GM12878 (cell line): ENCODE measurements around the gene FREM2. TPM values are rescaled to one million over a fixed set of nuclear protein-coding genes. Genes with fewer than 3 reads are reported as not detected.

Source experiments
- ATAC-seq: fragments of 200-7000 bp; cut with Tn5 transposase; 3 replicates; pipeline ENCODE4 v1.9.1; 2020; ENCODE audit warnings: mild to moderate bottlenecking, moderate library complexity
- BruUV-seq: library from RNA; stranded (reverse); fragments of 400-500 nt; replicated peaks from 2 replicates; lab custom pipeline; 2021; lab: Mats Ljungman, UMichigan
- CTCF ChIA-PET: fragments of 300-600 bp; sonication (Branson Sonifier 250); formaldehyde crosslinking; extraction: SDS; loops from one replicate; lab custom pipeline; 2021; ENCODE audit warnings: inconsistent platforms; lab: Yijun Ruan, JAX
- POLR2A ChIA-PET: fragments of 350-600 bp; formaldehyde crosslinking; extraction: SDS; loops from one replicate; lab custom pipeline; 2021; ENCODE audit warnings: inconsistent platforms; lab: Charles Lee
- RAD21 ChIA-PET: fragments of 300-600 bp; sonication (Branson Sonifier 250); formaldehyde crosslinking; loops from one replicate; lab custom pipeline; 2023; ENCODE audit warnings: antibody characterized with exemption; ENCODE audit not compliant: unreplicated experiment; lab: Charles Lee
- SMC1A ChIA-PET: fragments of 300-600 bp; sonication (Branson Sonifier 250); formaldehyde crosslinking; loops from one replicate; lab custom pipeline; 2023; ENCODE audit not compliant: unreplicated experiment, uncharacterized antibody; lab: Charles Lee
- DNase-seq: peaks from one replicate; pipeline ENCODE4 v3.0.0-alpha.2; 2011; ENCODE audit warnings: low read depth, low spot score
- FAIRE-seq: peaks from 3 replicates; lab custom pipeline; 2011; peaks lifted over from hg19 to GRCh38; lab: Jason Lieb, UNC
- H2AFZ ChIP-seq: 2 replicates; pipeline ENCODE4 v1.6.0; 2011; ENCODE audit warnings: low read depth, low read length, control low read depth; ENCODE audit not compliant: control insufficient read depth
- H3K27ac ChIP-seq: 2 replicates; pipeline ENCODE4 v1.5.1; 2011; ENCODE audit warnings: control low read depth; ENCODE audit not compliant: control insufficient read depth, insufficient read depth
- H3K27me3 ChIP-seq, 2 experiments: replicated peaks in 1 of 2; 2 replicates each; pipeline versions ENCODE4 v1.6.0 to v1.6.1; 2011; ENCODE audit warnings: low read length in 1 of 2; ENCODE audit not compliant: control insufficient read depth in 2 of 2, insufficient read depth in 2 of 2
- H3K36me3 ChIP-seq, 2 experiments: 2 replicates each; pipeline ENCODE4 v1.5.1; 2011; ENCODE audit warnings: low read length in 1 of 2; ENCODE audit not compliant: control insufficient read depth in 2 of 2, insufficient read depth in 2 of 2
- H3K4me1 ChIP-seq: 2 replicates; pipeline ENCODE4 v1.6.1; 2011; ENCODE audit warnings: mild to moderate bottlenecking, low read length, moderate library complexity, mixed read lengths; ENCODE audit not compliant: control insufficient read depth, insufficient read depth
- H3K4me2 ChIP-seq: 2 replicates; pipeline ENCODE4 v1.6.0; 2011; ENCODE audit warnings: control low read depth; ENCODE audit not compliant: control insufficient read depth, insufficient read depth
- H3K4me3 ChIP-seq: fragments of 200-600 bp; sonication (generic); 2 replicates; pipeline ENCODE4 v1.5.1; 2016
- H3K79me2 ChIP-seq: 2 replicates; pipeline ENCODE4 v1.6.0; 2011; ENCODE audit warnings: low read length; ENCODE audit not compliant: control insufficient read depth, insufficient read depth
- H3K9ac ChIP-seq: 2 replicates; pipeline ENCODE4 v1.8.0; 2011; ENCODE audit warnings: low read length, control low read depth, mixed read lengths; ENCODE audit not compliant: control insufficient read depth, insufficient read depth
- H3K9me3 ChIP-seq: replicated peaks from 3 replicates; pipeline ENCODE4 v1.5.1; 2011; ENCODE audit warnings: mild to moderate bottlenecking, low read length; ENCODE audit not compliant: control insufficient read depth, insufficient read depth
- H4K20me1 ChIP-seq: 2 replicates; pipeline ENCODE4 v1.6.0; 2011; ENCODE audit not compliant: control insufficient read depth, insufficient read depth
- E4F1 ChIP-seq: fragments of 450-650 bp; IDR thresholded peaks from 2 replicates; pipeline ENCODE4 v1.6.1; 2018; ENCODE audit warnings: borderline replicate concordance, mild to moderate bottlenecking; ENCODE audit not compliant: partially characterized antibody
- JUNB ChIP-seq: IDR thresholded peaks from 2 replicates; pipeline ENCODE4 v1.6.1; 2016; ENCODE audit warnings: antibody characterized with exemption, mild to moderate bottlenecking
- MXI1 ChIP-seq: fragments of 150-350 bp; IDR thresholded peaks from 2 replicates; pipeline ENCODE4 v1.6.1; 2011; ENCODE audit warnings: low read depth, mild to moderate bottlenecking, inconsistent platforms, low read length, improper control_type of control experiment
- NBN ChIP-seq: fragments of 450-650 bp; IDR thresholded peaks from 2 replicates; pipeline ENCODE4 v1.6.1; 2016
- POLR2A ChIP-seq: IDR thresholded peaks from 2 replicates; pipeline ENCODE4 v1.6.1; 2011; ENCODE audit warnings: low read depth, mild to moderate bottlenecking, low read length
- SIX5 ChIP-seq: IDR thresholded peaks from 2 replicates; pipeline ENCODE4 v1.6.1; 2011; ENCODE audit warnings: mild to moderate bottlenecking, low read depth, low read length, moderate library complexity; ENCODE audit not compliant: severe bottlenecking
- SUZ12 ChIP-seq: fragments of 200-600 bp; sonication (generic); IDR thresholded peaks from one replicate; pipeline ENCODE4 v1.6.1; 2018; ENCODE audit warnings: antibody characterized with exemption, mild to moderate bottlenecking; ENCODE audit not compliant: unreplicated experiment
- YBX1 ChIP-seq: fragments of 450-650 bp; IDR thresholded peaks from 2 replicates; pipeline ENCODE4 v1.6.1; 2016; ENCODE audit warnings: antibody characterized with exemption
- ZNF274 ChIP-seq: IDR thresholded peaks from one replicate; pipeline ENCODE4 v1.8.0; 2011; ENCODE audit not compliant: insufficient read length, insufficient read depth
- WGBS: methylation state at CpG from one replicate; pipeline ENCODE4 v1.1.6; 2016; ENCODE audit warnings: low lambda C conversion rate; ENCODE audit not compliant: insufficient replicate concordance, insufficient coverage; ENCODE audit errors: missing lambda C conversion rate; 5-methylcytosine and 5-hydroxymethylcytosine counted together
- in situ Hi-C: fragments of 300-500 bp; cut with MboI; formaldehyde crosslinking; loops from 9 replicates; pipeline ENCODE4 v1.14.3; 2018; ENCODE audit warnings: mixed read lengths
- intact Hi-C: fragments of 100-400 bp; cut with micrococcal nuclease; formaldehyde crosslinking; loops from one replicate; pipeline ENCODE4 v1.14.2; 2022; ENCODE audit not compliant: unreplicated experiment
- polyA plus RNA-seq, 11 experiments: library from polyadenylated mRNA; depleted of rRNA in 4 of 11; unstranded in 6 of 11; stranded (reverse) in 5 of 11; fragments of >200 nt; fragmentation: Nextera tagmentation in 4 of 11; fragmentation: Illumina TruSeq in 1 of 11; extraction: Ambion mirVana in 4 of 11; extraction: Trizol in 1 of 11; gene quantifications; 1 replicate in 1 of 11; 2 replicates in 10 of 11; pipeline versions ENCODE4 v1.2.1 to v1.2.3, GENCODE V29; 2011 to 2016; ENCODE audit warnings: inconsistent platforms in 2 of 11, missing spikeins in 2 of 11, low read depth in 1 of 11
- total RNA-seq, 4 experiments: library from RNA; depleted of rRNA in 3 of 4; stranded (reverse); fragments of >200 nt in 3 of 4; fragmentation: Illumina TruSeq in 1 of 4; extraction: Trizol in 1 of 4; gene quantifications; 2 replicates each; pipeline versions ENCODE4 v1.2.1 to v1.2.3, GENCODE V29; 2013 to 2021

The FREM2 gene
- total and polyA plus RNA-seq, 10 of the 15 experiments (the other 5 are each of a cell fraction or from before 2014, with no cell fraction given): 0.02 to 0.12 (median 0.05) TPM; not detected in 2

- H3K9ac ChIP-seq: no peak overlapping the region
- POLR2A ChIA-PET: no interaction called here
- H3K4me2 ChIP-seq: no peak overlapping the region
- no peaks in the 10 kb centered on the region for H3K4me1 ChIP-seq
- intact Hi-C loops (no loop called here), in situ Hi-C loops (no loop called here)
- no peak overlapping the region for H2AFZ ChIP-seq
- H3K27ac ChIP-seq: no peak overlapping the region
- ATAC-seq (no peak), FAIRE-seq (no peak), DNase-seq (no peak)
- WGBS: 0% methylated on average over 2 of the region's 2 CpGs
- CTCF ChIA-PET: no interaction called here
- H3K79me2 ChIP-seq: no peaks in the 10 kb centered on the region
- H3K27me3 ChIP-seq: no peaks in the 10 kb centered on the region
- H3K4me3 ChIP-seq: no peak overlapping the region
- BruUV-seq: no TSS peak
- RAD21 ChIA-PET: no interaction called here
- TF ChIP-seq JUNB (no peak), SUZ12 (no peak), MXI1 (no peak), E4F1 (no peak), YBX1 (no peak), ZNF274 (no peak), SIX5 (no peak), POLR2A (no peak), NBN (no peak)
- no peaks in the 10 kb centered on the region for H3K36me3 ChIP-seq
- no peaks in the 10 kb centered on the region for H3K9me3 ChIP-seq
- H4K20me1 ChIP-seq: no peaks in the 10 kb centered on the region
- SMC1A ChIA-PET: no interaction called here
Measured at GRCh38 chr13:38693168-38693567, 6.3 kb downstream of the FREM2 start.
